Kidney (tissue), 14 donors: ENCODE measurements around the gene PLEKHO1. TPM values are rescaled to one million over a fixed set of nuclear protein-coding genes. Genes with fewer than 3 reads are reported as not detected.
A peak's percentile ranks its signal among the peaks of the same experiment; 100 is the strongest.

Experiments used
- DNase-seq, 5 donors: peaks; one replicate each; pipeline ENCODE4 v3.0.0-alpha.2; 2013 to 2020
- FAIRE-seq: peaks from 2 replicates; lab custom pipeline; 2012; peaks lifted over from hg19 to GRCh38; lab: Jason Lieb, UNC
- H3K27ac ChIP-seq, 2 donors: one replicate each; pipeline ENCODE4 v1.7.0; 2013; ENCODE audit warnings: low read depth in 2 of 2, low read length in 2 of 2, inconsistent platforms in 1 of 2
- H3K27me3 ChIP-seq: one replicate; pipeline ENCODE4 v1.7.1; 2013; ENCODE audit warnings: low read length, inconsistent platforms; ENCODE audit not compliant: control insufficient read depth, insufficient read depth
- H3K36me3 ChIP-seq, 3 donors: one replicate each; pipeline versions ENCODE4 v1.7.0 to v1.7.1; 2013; ENCODE audit warnings: low read length in 3 of 3, control low read depth in 1 of 3, inconsistent platforms in 1 of 3; ENCODE audit not compliant: insufficient read depth in 3 of 3, control insufficient read depth in 2 of 3
- H3K4me1 ChIP-seq, 3 donors: one replicate each; pipeline versions ENCODE4 v1.7.0 to v1.7.1; 2013; ENCODE audit warnings: low read length in 3 of 3, inconsistent platforms in 1 of 3, low read depth in 1 of 3; ENCODE audit not compliant: control insufficient read depth in 2 of 3, insufficient read depth in 2 of 3
- H3K4me3 ChIP-seq, 3 donors: one replicate each; pipeline versions ENCODE4 v1.7.0 to v1.8.1; 2013; ENCODE audit warnings: low read length in 3 of 3, control low read depth in 1 of 3, inconsistent platforms in 1 of 3
- H3K9ac ChIP-seq, 3 donors: one replicate each; pipeline versions ENCODE4 v1.7.0 to v1.7.1; 2013; ENCODE audit warnings: low read length in 3 of 3, control low read depth in 1 of 3, inconsistent platforms in 1 of 3
- H3K9me3 ChIP-seq, 3 donors: one replicate each; pipeline versions ENCODE4 v1.7.0 to v1.7.1; 2013; ENCODE audit warnings: low read length in 3 of 3, control low read depth in 1 of 3, inconsistent platforms in 1 of 3; ENCODE audit not compliant: control insufficient read depth in 2 of 3, insufficient read depth in 1 of 3
- CTCF ChIP-seq: IDR thresholded peaks from 3 replicates; pipeline ENCODE4 v1.5.1; 2012; ENCODE audit warnings: mild to moderate bottlenecking, moderate library complexity, borderline replicate concordance; ENCODE audit not compliant: insufficient read depth; ENCODE audit errors: extremely low read depth
- intact Hi-C: fragments of 100-400 bp; cut with DNase I; formaldehyde crosslinking; loops from one replicate; pipeline ENCODE4 v1.11.1; 2022
- polyA plus RNA-seq: library from polyadenylated mRNA; stranded (reverse); fragments of 350-450 nt; fragmentation: Illumina TruSeq; extraction: RNeasy Lipid Tissue Mini Kit (QIAGEN cat#74804); gene quantifications from one replicate; pipeline ENCODE4 v1.2.3, GENCODE V29; 2014; ENCODE audit warnings: low read depth, low replicate concordance; ENCODE audit not compliant: insufficient read depth
- total RNA-seq: library from RNA; stranded (reverse); fragmentation: NEBNext Ultra II Directional; extraction: Animal tissue kit (Norgen Biotek cat#: 25700); gene quantifications from one replicate; pipeline ENCODE4 v1.2.1, GENCODE V29; 2021
- donor health status: control.
- donor health status: control.
- donor health status: control.
- donor health status: control.
- donor health status: control.
- donor health status: DM: yes; HTN: yes; CAD: no.
- donor health status: Normal renal cell carcinoma (clear cell type).

PLEKHO1 gene
- total and polyA plus RNA-seq, 2 donors from 2014 or later, result 28.0 to 32.7 TPM

GRCh38 chr1:150154143-150154542 lies 4.4 kb downstream of the PLEKHO1 start:
- no peak overlapping the region for H3K27ac ChIP-seq

GRCh38 chr1:150155413-150156071 lies 5.8 kb downstream of the PLEKHO1 start:
- H3K27ac ChIP-seq, result no peak overlapping the region
- no peaks in the 10 kb centered on the region for H3K9me3 ChIP-seq
- no peak overlapping the region for H3K9ac ChIP-seq
- H3K4me3 ChIP-seq, result no peak overlapping the region
- H3K36me3 ChIP-seq, result peaks cover 2 to 14% (median 5%) of the 10 kb centered on the region in 3 donors
- no peak for TF ChIP-seq CTCF
- intact Hi-C loops, result loop anchor here (10.0 kb wide), 1 partner anchor 61 kb away; no protein-coding TSS in a partner anchor
- H3K27me3 ChIP-seq, result no peaks in the 10 kb centered on the region
- FAIRE-seq, result no peak
- peak in 1 of 5 donors; percentile 22 for DNase-seq
- no peaks in the 10 kb centered on the region for H3K4me1 ChIP-seq

More at GRCh38 chr1:150154143-150154542, 4.4 kb downstream of the PLEKHO1 start:
- FAIRE-seq (no peak), DNase-seq (peak in 1 of 5 donors; percentile 29)
- intact Hi-C loops, result loop anchor here (10.0 kb wide), 1 partner anchor 59 kb away; no protein-coding TSS in a partner anchor
- Histone ChIP-seq H3K36me3 (peaks cover 2 to 14% (median 5%) of the 10 kb centered on the region in 3 donors), H3K4me1 (peaks cover 0 to 3% (median 0%) of the 10 kb centered on the region in 3 donors), H3K4me3 (no peak overlapping the region), H3K9ac (no peak overlapping the region), H3K27me3 (no peaks in the 10 kb centered on the region), H3K9me3 (no peaks in the 10 kb centered on the region)
- TF ChIP-seq CTCF, result no peak

- FAIRE-seq (no peak), DNase-seq (peak in 2 of 5 donors; percentile 31 to 49)
- H3K4me1 ChIP-seq, result peaks cover 2 to 6% (median 5%) of the 10 kb centered on the region in 3 donors
- intact Hi-C loops, result loop anchor here (10.0 kb wide), 1 partner anchor 62 kb away; no protein-coding TSS in a partner anchor
- no peak overlapping the region for H3K9ac ChIP-seq
- peaks cover 2 to 14% (median 5%) of the 10 kb centered on the region in 3 donors for H3K36me3 ChIP-seq
- H3K27me3 ChIP-seq, result no peaks in the 10 kb centered on the region
- no peak overlapping the region for H3K4me3 ChIP-seq
- H3K27ac ChIP-seq, result no peak overlapping the region
- no peaks in the 10 kb centered on the region for H3K9me3 ChIP-seq
- TF ChIP-seq CTCF, result no peak
Observed at GRCh38 chr1:150156868-150157603, 7.3 kb downstream of the PLEKHO1 start.
